ENCODE results near the gene TPM4.

The TPM4 gene

DNA sequence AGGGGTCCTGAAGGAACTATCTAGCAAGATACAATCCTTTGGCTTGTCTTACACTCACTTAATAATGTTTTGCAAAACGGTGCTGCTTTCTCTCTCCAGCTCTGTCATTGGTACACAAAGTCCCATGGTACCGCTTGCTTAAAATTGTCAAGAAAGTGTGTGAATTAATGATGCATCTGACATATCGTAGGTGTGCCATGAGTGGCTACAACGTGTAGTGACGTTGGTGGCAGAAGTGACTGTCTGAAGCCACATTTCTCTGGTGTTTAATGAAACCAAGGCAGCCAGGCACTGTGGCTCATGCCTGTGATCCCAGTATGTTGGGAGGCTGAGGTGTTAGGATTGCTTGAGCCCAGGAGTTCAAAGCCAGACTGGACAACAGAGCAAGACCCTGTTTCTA lies 69.8 kb downstream of the TPM4 start:
- in situ Hi-C loops (cut with MboI; ENCODE audit: low sequenced_read_pairs): no loop called here
- Histone ChIP-seq H3K36me3 (replicated peaks) (no peaks in the 10 kb centered on the region), H3K9me3 (no peaks in the 10 kb centered on the region), H3K27me3 (ENCODE audit: low read depth) (no peaks in the 10 kb centered on the region), H3K4me1 (no peaks in the 10 kb centered on the region), H3K4me3 (no peak overlapping the region)
- no peak for DNase-seq (ENCODE audit: low spot score in 2 of 2)

DNA sequence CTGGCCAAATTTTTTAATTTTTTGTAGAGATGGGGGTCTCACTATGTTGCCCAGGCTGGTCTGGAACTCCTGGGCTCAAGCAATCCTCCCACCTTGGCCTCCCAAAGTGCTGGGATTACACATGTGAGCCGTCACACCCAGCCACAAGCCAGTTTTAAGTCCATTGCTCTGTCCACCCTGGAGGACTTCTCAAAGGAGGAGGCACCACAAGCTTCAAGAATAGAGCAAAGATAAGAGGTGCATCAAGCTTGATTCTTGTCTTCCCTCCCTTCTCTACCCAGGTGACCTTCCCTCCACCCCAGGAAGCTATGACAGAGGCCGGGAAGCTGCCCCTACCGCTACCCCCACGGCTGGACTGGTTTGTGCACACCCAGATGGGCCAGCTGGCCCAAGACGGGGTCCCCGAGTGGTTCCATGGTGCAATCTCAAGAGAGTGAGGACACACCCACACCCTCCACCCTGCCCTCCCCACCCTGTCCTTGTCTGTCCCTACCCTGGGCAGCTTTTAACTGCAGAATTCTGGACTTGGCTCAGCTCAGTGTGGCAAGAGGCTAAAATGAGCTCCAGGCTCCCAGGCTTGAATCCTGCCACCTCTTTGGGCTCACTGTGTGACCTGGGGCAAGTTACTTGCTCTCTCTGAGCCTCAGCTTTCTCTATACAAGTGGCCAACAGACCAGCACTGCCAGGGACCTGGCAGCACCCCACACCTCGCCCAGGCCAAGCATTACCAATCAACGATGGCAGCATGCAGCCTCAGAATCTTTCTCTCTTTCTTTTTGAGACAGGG lies 72.3 kb downstream of the TPM4 start:
- H3K4me1 ChIP-seq: no peaks in the 10 kb centered on the region
- no peak for DNase-seq (ENCODE audit: low spot score in 2 of 2)
- H3K27me3 ChIP-seq (ENCODE audit: low read depth): no peaks in the 10 kb centered on the region
- no peaks in the 10 kb centered on the region for H3K36me3 ChIP-seq (replicated peaks)
- H3K4me3 ChIP-seq: no peak overlapping the region
- no peaks in the 10 kb centered on the region for H3K9me3 ChIP-seq
- in situ Hi-C loops (cut with MboI; ENCODE audit: low sequenced_read_pairs): no loop called here
